Uterus (tissue), 2 donors: Measurements from ENCODE around the gene CXCR3.
"Not testable (repeated sequence)": the region's sequence is repeated elsewhere in the genome, so short reads cannot be mapped to it uniquely, and the experiment has no call there.

Source experiments
- POLR2A ChIP-seq, 2 donors: fragments of 450-650 bp; IDR thresholded peaks; one replicate each; pipeline ENCODE4 v1.6.1; 2016; ENCODE audit warnings: antibody characterized with exemption in 2 of 2, mild to moderate bottlenecking in 1 of 2, moderate library complexity in 1 of 2
- TF ChIP-seq, protein P1 (sequence below), 4 experiments: fragments of 200-600 bp in 2 of 4; fragments of 450-650 bp in 2 of 4; sonication (generic) in 2 of 4; IDR thresholded peaks; one replicate each; pipeline ENCODE4 v1.5.1; 2016 to 2019; ENCODE audit warnings: antibody characterized with exemption in 4 of 4, mild to moderate bottlenecking in 2 of 4, moderate library complexity in 1 of 4

DNA sequence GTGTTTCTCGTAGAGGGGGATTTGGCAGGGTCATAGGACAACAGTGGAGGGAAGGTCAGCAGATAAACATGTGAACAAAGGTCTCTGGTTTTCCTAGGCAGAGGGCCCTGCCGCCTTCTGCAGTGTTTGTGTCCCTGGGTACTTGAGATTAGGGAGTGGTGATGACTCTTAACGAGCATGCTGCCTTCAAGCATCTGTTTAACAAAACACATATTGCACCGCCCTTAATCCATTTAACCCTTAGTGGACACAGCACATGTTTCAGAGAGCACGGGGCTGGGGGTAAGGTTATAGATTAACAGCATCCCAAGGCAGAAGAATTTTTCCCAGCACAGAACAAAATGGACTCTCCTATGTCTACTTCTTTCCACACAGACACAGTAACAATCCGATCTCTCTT is 26.1 kb upstream of the CXCR3 start:
- TF ChIP-seq, protein P1, sequence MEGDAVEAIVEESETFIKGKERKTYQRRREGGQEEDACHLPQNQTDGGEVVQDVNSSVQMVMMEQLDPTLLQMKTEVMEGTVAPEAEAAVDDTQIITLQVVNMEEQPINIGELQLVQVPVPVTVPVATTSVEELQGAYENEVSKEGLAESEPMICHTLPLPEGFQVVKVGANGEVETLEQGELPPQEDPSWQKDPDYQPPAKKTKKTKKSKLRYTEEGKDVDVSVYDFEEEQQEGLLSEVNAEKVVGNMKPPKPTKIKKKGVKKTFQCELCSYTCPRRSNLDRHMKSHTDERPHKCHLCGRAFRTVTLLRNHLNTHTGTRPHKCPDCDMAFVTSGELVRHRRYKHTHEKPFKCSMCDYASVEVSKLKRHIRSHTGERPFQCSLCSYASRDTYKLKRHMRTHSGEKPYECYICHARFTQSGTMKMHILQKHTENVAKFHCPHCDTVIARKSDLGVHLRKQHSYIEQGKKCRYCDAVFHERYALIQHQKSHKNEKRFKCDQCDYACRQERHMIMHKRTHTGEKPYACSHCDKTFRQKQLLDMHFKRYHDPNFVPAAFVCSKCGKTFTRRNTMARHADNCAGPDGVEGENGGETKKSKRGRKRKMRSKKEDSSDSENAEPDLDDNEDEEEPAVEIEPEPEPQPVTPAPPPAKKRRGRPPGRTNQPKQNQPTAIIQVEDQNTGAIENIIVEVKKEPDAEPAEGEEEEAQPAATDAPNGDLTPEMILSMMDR (IDR thresholded peaks at IDR 0.05), result not testable (repeated sequence)
- not testable (repeated sequence) for TF ChIP-seq POLR2A (IDR thresholded peaks at IDR 0.05)
